Stimulated activated CD8-positive, alpha-beta memory T cell treated with anti-CD3 and anti-CD28 coated beads, Interleukin-7, amount 100 ng/mL, for 4 hours (primary cell): ENCODE results near the gene OPRL1.

Experiments used
- DNase-seq, 2 donors: peaks; one replicate each; pipeline ENCODE4 v3.0.0-alpha.2; 2020; ENCODE audit warnings: low read depth in 2 of 2

The OPRL1 gene

DNA sequence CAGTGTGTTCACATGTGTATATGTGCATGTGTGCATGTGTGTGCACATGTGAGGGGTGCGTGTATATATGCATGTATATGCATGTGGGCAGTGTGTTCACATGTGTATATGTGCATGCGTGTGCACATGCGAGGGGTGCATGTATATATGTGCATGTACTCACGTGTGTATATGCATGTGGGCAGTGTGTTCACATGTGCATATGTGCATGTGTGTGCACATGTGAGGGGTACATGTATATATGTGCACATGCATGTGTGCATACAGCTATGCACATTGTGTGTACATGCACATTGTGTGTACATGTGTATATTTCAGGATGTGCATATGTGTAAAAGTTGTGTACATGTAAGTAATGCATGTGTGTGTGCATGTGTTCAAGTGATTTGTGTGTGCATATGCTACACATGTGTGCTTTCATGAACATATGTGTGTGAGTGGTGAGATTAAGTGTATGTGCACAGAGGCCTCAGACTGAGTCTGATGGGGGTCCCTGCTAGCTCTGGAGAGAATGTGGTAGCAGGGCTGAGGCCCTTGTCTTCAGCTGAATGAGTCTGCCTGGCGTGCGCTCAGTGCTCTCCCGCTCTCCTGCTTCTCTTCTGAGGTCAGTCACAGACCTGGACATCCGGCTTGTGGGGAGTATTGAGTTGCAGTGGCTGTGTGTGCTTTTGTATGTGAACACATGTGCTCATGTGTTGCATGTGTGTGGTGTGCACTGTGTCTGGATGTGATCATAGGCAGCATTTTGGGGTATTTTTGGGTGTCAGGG, 64.4 kb downstream of the OPRL1 start:
- DNase-seq: no peak

DNA sequence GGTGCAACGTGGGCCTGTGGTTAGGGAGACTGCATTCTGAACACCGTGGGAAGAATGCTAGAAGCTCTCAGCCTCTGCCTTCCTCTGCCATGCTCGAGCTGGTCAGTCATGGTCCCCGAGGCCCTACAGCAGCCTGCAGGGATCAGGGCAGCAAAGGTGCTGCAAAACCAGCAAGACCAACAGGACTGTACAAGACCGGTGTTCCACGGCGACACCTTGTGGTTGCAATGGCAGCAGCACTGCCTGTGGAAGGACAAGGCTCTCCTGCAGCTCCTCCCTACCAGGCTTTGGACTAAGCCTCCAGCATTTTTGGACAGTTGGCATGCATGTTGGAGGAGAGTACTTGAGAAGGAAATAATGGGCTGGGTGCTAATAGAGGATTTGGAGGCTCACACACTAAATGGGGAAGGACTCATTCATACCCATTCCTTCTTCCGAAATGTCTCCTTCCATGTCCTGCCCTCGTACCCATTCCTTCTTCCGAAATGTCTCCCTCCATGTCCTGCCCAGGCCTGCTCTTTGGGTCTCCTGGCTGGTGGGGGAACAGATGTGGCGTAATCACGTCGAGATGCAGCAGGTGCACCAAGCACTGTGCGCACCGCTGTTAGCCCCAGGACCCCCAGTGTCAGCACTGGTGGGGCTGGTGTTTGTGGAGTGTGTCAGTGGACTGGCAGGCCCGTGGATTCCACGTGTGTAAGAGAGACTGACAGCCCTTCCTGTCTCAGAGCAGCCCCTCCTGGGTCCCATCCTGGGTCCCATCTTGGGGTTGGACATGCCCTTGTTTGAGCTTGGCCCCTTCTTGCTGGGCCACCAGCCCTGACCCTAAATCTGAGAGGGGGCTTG, 65.8 kb downstream of the OPRL1 start:
- DNase-seq: no peak

GRCh38 chr20:64146301-64146935, 66.5 kb downstream of the OPRL1 start:
- no peak for DNase-seq

GRCh38 chr20:64146936-64147477, 67.1 kb downstream of the OPRL1 start:
- DNase-seq: no peak

DNA sequence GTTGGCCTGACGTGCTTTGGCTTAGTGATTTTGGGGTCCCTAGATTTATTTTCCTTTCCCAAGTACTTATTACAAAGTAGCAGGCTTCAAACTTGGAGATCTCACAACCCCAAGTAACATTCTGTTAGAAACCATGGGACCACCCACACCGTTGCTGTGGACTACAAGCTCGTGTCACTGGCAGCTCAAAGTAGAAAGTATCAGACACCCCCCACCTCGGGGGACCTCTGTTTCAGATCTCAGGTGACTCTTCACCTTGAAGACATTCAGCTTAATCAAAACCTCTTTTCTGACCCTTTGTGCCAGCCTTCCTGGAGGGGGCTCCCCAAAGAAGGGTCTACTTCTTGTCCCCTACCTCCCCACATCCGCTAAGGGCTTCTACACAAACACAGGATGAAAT, 68.7 kb downstream of the OPRL1 start:
- DNase-seq: no peak

- DNase-seq: no peak
Observed at GRCh38 chr20:64149141-64149540, 69.3 kb downstream of the OPRL1 start.

DNA sequence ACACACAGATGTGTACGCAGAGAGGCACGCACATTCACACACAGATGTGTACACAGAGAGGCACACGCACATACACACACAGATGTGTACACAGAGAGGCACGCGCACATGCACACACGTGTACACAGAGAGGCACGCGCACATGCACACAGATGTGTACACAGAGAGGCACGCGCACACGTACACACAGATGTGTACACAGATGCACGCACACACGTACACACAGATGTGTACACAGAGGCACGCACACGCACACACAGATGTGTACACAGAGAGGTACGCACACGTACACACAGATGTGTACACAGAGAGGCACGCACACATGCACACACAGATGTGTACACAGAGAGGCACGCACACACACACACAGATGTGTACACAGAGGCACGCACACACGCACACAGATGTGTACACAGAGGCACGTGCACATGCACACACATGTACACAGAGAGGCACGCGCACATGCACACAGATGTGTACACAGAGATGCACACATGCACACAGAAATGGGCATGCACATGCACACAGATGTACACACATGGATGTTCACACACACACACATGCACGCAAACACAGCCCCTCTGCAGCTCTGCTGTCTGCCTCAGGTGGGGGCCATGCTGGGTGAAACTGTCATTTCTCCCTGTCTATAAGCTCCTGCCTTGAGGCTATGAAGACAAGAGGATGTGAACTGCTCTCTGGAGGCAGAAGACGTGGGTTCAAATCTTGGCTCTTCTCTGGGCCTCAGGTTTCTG, 70.1 kb downstream of the OPRL1 start:
- DNase-seq: no peak
